ENCODE data around the gene MRPS27.
A peak's percentile ranks its signal among the peaks of the same experiment; 100 is the strongest.

The MRPS27 gene

GRCh38 chr5:72290356-72291133 lies 29.5 kb downstream of the MRPS27 start:
- DNase-seq (ENCODE audit: low read depth): no peak

GRCh38 chr5:72288924-72289323 lies 31.1 kb downstream of the MRPS27 start:
- DNase-seq (ENCODE audit: low read depth): no peak

- DNase-seq (ENCODE audit: low read depth): no peak
These were observed 33.2 kb downstream of the MRPS27 start for GRCh38 chr5:72286798-72287197.

- no peak for DNase-seq (ENCODE audit: low read depth)
These were observed 34.6 kb downstream of the MRPS27 start for GRCh38 chr5:72285424-72285821.

GRCh38 chr5:72284559-72285423 lies 35.2 kb downstream of the MRPS27 start:
- no peak for DNase-seq (ENCODE audit: low read depth)

- no peak for DNase-seq (ENCODE audit: low read depth)
These were observed 36.7 kb downstream of the MRPS27 start for GRCh38 chr5:72283358-72283757.

GRCh38 chr5:72282878-72283277 lies 37.2 kb downstream of the MRPS27 start:
- DNase-seq (ENCODE audit: low read depth): no peak

GRCh38 chr5:72281764-72282499 lies 38.1 kb downstream of the MRPS27 start:
- no peak for DNase-seq (ENCODE audit: low read depth)

- no peak for DNase-seq (ENCODE audit: low read depth)
These were observed 38.6 kb downstream of the MRPS27 start for GRCh38 chr5:72281430-72281763.

GRCh38 chr5:72280581-72281069 lies 39.4 kb downstream of the MRPS27 start:
- no peak for DNase-seq (ENCODE audit: low read depth)

- no peak for DNase-seq (ENCODE audit: low read depth)
These were observed 43.8 kb downstream of the MRPS27 start for GRCh38 chr5:72276219-72276752.

GRCh38 chr5:72273547-72273946 lies 46.5 kb downstream of the MRPS27 start:
- DNase-seq (ENCODE audit: low read depth): no peak

- DNase-seq (ENCODE audit: low read depth): no peak
These were observed 47.6 kb downstream of the MRPS27 start for GRCh38 chr5:72272398-72272797.

- DNase-seq (ENCODE audit: low read depth): no peak
These were observed 48.3 kb downstream of the MRPS27 start for GRCh38 chr5:72271702-72272101.

- DNase-seq (ENCODE audit: low read depth): no peak
These were observed 50.0 kb downstream of the MRPS27 start for GRCh38 chr5:72270037-72270436.

GRCh38 chr5:72269411-72269780 lies 50.6 kb downstream of the MRPS27 start:
- no peak for DNase-seq (ENCODE audit: low read depth)

GRCh38 chr5:72268753-72269410 lies 51.2 kb downstream of the MRPS27 start:
- DNase-seq (ENCODE audit: low read depth): peak; percentile 2

- DNase-seq (ENCODE audit: low read depth): no peak
These were observed 51.8 kb downstream of the MRPS27 start for GRCh38 chr5:72268260-72268659.

- DNase-seq (ENCODE audit: low read depth): no peak
These were observed 52.4 kb downstream of the MRPS27 start for GRCh38 chr5:72267685-72268084.

GRCh38 chr5:72266862-72267261 lies 53.2 kb downstream of the MRPS27 start:
- DNase-seq (ENCODE audit: low read depth): no peak

GRCh38 chr5:72265032-72265877 lies 54.8 kb downstream of the MRPS27 start:
- no peak for DNase-seq (ENCODE audit: low read depth)

All from T follicular helper cell (primary cell).